Tibial nerve (tissue), 4 donors: Measurements from ENCODE around the gene ESPL1. TPM values are rescaled to one million over a fixed set of nuclear protein-coding genes. Genes with fewer than 3 reads are reported as not detected.

Experiments used
- DNase-seq, 2 donors: peaks; one replicate each; pipeline ENCODE4 v3.0.0-alpha.2; 2019; ENCODE audit warnings: low spot score in 2 of 2
- H3K27ac ChIP-seq, 4 donors: fragments of 200-600 bp; sonication (generic) in 3 of 4; one replicate each; pipeline ENCODE4 v1.5.1; 2017 to 2019; ENCODE audit warnings: mild to moderate bottlenecking in 1 of 4
- H3K27me3 ChIP-seq, 2 donors: fragments of 200-600 bp; sonication (generic) in 1 of 2; one replicate each; pipeline versions ENCODE4 v1.5.1 to v1.6.0; 2017 to 2019
- H3K36me3 ChIP-seq, 3 donors: fragments of 200-600 bp; sonication (generic); one replicate each; pipeline ENCODE4 v1.5.1; 2018 to 2019
- H3K4me1 ChIP-seq, 4 donors: fragments of 200-600 bp; sonication (generic) in 3 of 4; one replicate each; pipeline ENCODE4 v1.5.1; 2017 to 2019
- H3K4me3 ChIP-seq, 4 donors: fragments of 200-600 bp; sonication (generic) in 3 of 4; one replicate each; pipeline ENCODE4 v1.5.1; 2017 to 2019; ENCODE audit warnings: mild to moderate bottlenecking in 1 of 4, moderate library complexity in 1 of 4
- H3K9me3 ChIP-seq, 4 donors: fragments of 200-600 bp; sonication (generic) in 3 of 4; one replicate each; pipeline ENCODE4 v1.5.1; 2017 to 2019
- EP300 ChIP-seq, 2 donors: sonication (generic); formaldehyde crosslinking; IDR thresholded peaks; one replicate each; pipeline ENCODE4 v1.6.1; 2017; ENCODE audit warnings: antibody characterized with exemption in 2 of 2, mild to moderate bottlenecking in 1 of 2
- POLR2A ChIP-seq, 2 donors: fragments of 450-650 bp; IDR thresholded peaks; one replicate each; pipeline ENCODE4 v1.6.1; 2017; ENCODE audit warnings: antibody characterized with exemption in 2 of 2, mild to moderate bottlenecking in 2 of 2, moderate library complexity in 2 of 2
- WGBS, 2 donors: methylation state at CpG; one replicate each; pipeline ENCODE4 v1.1.5; 2018; 5-methylcytosine and 5-hydroxymethylcytosine counted together
- total RNA-seq, 4 donors: library from RNA; depleted of rRNA; stranded (reverse); fragments of >200 nt; gene quantifications; one replicate each; pipeline ENCODE4 v1.1.0, GENCODE V29; 2016
- TF ChIP-seq, protein P1 (sequence below), 5 experiments: fragments of 200-600 bp in 3 of 5; fragments of 450-650 bp in 2 of 5; sonication (generic) in 3 of 5; IDR thresholded peaks; one replicate each; pipeline ENCODE4 v1.5.1; 2016 to 2019; ENCODE audit warnings: antibody characterized with exemption in 5 of 5, mild to moderate bottlenecking in 3 of 5, moderate library complexity in 2 of 5

Gene ESPL1
- total RNA-seq, 4 donors from 2014 or later: 2.2 to 8.7 (median 2.5) TPM; not detected in 1

GRCh38 chr12:53324113-53324778, 56.1 kb downstream of the ESPL1 start:
- Histone ChIP-seq H3K4me1 (peaks cover 0 to 48% (median 32%) of the 10 kb centered on the region in 4 donors), H3K27me3 (no peaks in the 10 kb centered on the region), H3K4me3 (peak overlapping the region; percentile 56 to 96 (median 67)), H3K9me3 (no peaks in the 10 kb centered on the region), H3K36me3 (peaks cover 0 to 2% (median 0%) of the 10 kb centered on the region in 3 donors), H3K27ac (peak overlapping the region; percentile 84 to 98 (median 96))
- no peak for DNase-seq
- TF ChIP-seq, protein P1, sequence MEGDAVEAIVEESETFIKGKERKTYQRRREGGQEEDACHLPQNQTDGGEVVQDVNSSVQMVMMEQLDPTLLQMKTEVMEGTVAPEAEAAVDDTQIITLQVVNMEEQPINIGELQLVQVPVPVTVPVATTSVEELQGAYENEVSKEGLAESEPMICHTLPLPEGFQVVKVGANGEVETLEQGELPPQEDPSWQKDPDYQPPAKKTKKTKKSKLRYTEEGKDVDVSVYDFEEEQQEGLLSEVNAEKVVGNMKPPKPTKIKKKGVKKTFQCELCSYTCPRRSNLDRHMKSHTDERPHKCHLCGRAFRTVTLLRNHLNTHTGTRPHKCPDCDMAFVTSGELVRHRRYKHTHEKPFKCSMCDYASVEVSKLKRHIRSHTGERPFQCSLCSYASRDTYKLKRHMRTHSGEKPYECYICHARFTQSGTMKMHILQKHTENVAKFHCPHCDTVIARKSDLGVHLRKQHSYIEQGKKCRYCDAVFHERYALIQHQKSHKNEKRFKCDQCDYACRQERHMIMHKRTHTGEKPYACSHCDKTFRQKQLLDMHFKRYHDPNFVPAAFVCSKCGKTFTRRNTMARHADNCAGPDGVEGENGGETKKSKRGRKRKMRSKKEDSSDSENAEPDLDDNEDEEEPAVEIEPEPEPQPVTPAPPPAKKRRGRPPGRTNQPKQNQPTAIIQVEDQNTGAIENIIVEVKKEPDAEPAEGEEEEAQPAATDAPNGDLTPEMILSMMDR (IDR thresholded peaks at IDR 0.05): no peak
- TF ChIP-seq EP300 (IDR thresholded peaks at IDR 0.05) (no peak), POLR2A (IDR thresholded peaks at IDR 0.05) (no peak)
- WGBS, 2 donors: 26 to 28% methylated on average over 28 of the region's 28 CpGs

- TF ChIP-seq, protein P1 (IDR thresholded peaks at IDR 0.05): peak; percentile 76 to 96 (median 91)
- TF ChIP-seq POLR2A (IDR thresholded peaks at IDR 0.05): peak; percentile 77 to 93
- peak; percentile 48 to 91 for TF ChIP-seq EP300 (IDR thresholded peaks at IDR 0.05)
- DNase-seq: peak; percentile 90 to 91
- H3K36me3 ChIP-seq: no peaks in the 10 kb centered on the region
- H3K27ac ChIP-seq: peak overlapping the region; percentile 84 to 98 (median 96)
- no peaks in the 10 kb centered on the region for H3K9me3 ChIP-seq
- peak overlapping the region; percentile 56 to 96 (median 67) for H3K4me3 ChIP-seq
- peaks cover 0 to 46% (median 32%) of the 10 kb centered on the region in 4 donors for H3K4me1 ChIP-seq
- H3K27me3 ChIP-seq: no peaks in the 10 kb centered on the region
- WGBS, 2 donors: 0% methylated on average over 35 to 58 of the region's 69 CpGs
Observed at GRCh38 chr12:53324779-53325510, 56.8 kb downstream of the ESPL1 start.

- peak overlapping the region; percentile 84 to 98 (median 96) for H3K27ac ChIP-seq
- H3K36me3 ChIP-seq: no peaks in the 10 kb centered on the region
- peak overlapping the region; percentile 56 to 96 (median 67) for H3K4me3 ChIP-seq
- H3K27me3 ChIP-seq: peaks cover 0 to 1% of the 10 kb centered on the region in 2 donors
- WGBS, 2 donors: 0% methylated on average over 1 to 14 of the region's 50 CpGs
- no peaks in the 10 kb centered on the region for H3K9me3 ChIP-seq
- TF ChIP-seq EP300 (IDR thresholded peaks at IDR 0.05) (peak in 1 of 2 donors; percentile 52), POLR2A (IDR thresholded peaks at IDR 0.05) (peak in 1 of 2 donors; percentile 22)
- TF ChIP-seq, protein P1 (IDR thresholded peaks at IDR 0.05): peak in 1 of 5 experiments; percentile 38
- H3K4me1 ChIP-seq: peaks cover 0 to 39% (median 27%) of the 10 kb centered on the region in 4 donors
- DNase-seq: peak in 1 of 2 donors; percentile 20
Observed at GRCh38 chr12:53325511-53326061, 57.5 kb downstream of the ESPL1 start.

DNA sequence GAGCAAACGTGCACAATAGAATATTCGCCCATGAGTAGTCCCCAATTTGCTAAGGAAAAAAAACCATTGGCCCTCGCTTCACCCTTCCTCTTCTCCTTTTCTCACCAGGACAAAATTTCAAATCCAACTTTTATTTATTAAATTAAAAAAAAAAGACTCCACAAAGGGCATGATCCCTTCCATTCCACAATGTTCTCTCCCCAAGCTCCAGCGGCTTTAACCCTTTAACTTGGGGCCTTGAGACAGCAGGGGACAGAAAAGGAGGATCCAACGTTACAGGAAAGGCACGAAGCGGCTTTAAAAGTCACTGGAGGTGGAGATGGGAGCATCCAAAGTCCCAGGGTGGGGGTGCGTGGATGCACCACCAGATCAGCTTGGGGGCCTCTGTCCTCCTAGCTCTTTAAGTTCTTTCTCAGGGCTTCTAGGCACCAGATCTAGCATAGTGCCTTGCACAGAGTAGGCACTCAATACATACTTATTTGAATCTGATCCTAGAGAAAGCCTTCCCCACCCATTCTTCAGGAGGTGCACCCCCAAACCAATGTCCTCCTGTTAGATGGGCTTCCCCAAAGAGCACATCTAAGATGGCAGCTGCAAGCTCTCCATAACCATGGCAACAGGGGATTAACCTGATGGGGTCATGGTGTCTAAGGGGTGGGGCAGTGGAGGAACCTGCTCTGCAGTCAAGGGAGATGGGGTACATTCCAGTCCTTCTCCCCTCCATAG, 58.5 kb downstream of the ESPL1 start:
- peaks cover 0 to 34% (median 23%) of the 10 kb centered on the region in 4 donors for H3K4me1 ChIP-seq
- H3K4me3 ChIP-seq: peak overlapping the region in 1 of 4 donors; percentile 63
- H3K27ac ChIP-seq: peak overlapping the region; percentile 84 to 98 (median 96)
- DNase-seq: no peak
- peaks cover 0 to 5% of the 10 kb centered on the region in 2 donors for H3K27me3 ChIP-seq
- 55 to 59% methylated on average over 8 of the region's 8 CpGs for WGBS, 2 donors
- no peaks in the 10 kb centered on the region for H3K36me3 ChIP-seq
- TF ChIP-seq EP300 (IDR thresholded peaks at IDR 0.05) (no peak), POLR2A (IDR thresholded peaks at IDR 0.05) (no peak)
- TF ChIP-seq, protein P1 (IDR thresholded peaks at IDR 0.05): no peak
- no peaks in the 10 kb centered on the region for H3K9me3 ChIP-seq
